CD4-positive, alpha-beta memory T cell (primary cell): Measurements from ENCODE around the gene ASB4. TPM values are rescaled to one million over a fixed set of nuclear protein-coding genes. Genes with fewer than 3 reads are reported as not detected.

Experiments
- CTCF ChIA-PET: fragments of 350-600 bp; sonication (Branson Sonifier 250); formaldehyde crosslinking; loops from one replicate; lab custom pipeline; 2021; ENCODE audit warnings: inconsistent platforms; ENCODE audit not compliant: partially characterized antibody; lab: Charles Lee
- POLR2A ChIA-PET: fragments of 350-600 bp; sonication (Branson Sonifier 250); formaldehyde crosslinking; loops from one replicate; lab custom pipeline; 2021; ENCODE audit not compliant: partially characterized antibody; lab: Charles Lee
- DNase-seq, 5 donors: peaks; one replicate each; pipeline versions ENCODE4 v3.0.0 to v3.0.0-alpha.2; 2020 to 2022; ENCODE audit warnings: mixed read lengths in 1 of 5
- H3K27ac ChIP-seq: one replicate; pipeline ENCODE4 v1.7.0; 2013; ENCODE audit warnings: low read depth, low read length
- H3K27me3 ChIP-seq: 2 replicates; pipeline ENCODE4 v1.7.0; 2013; ENCODE audit warnings: mild to moderate bottlenecking, low read length, moderate library complexity; ENCODE audit not compliant: insufficient read depth
- H3K36me3 ChIP-seq: 2 replicates; pipeline ENCODE4 v1.7.0; 2013; ENCODE audit warnings: mild to moderate bottlenecking, low read length, moderate library complexity; ENCODE audit not compliant: insufficient read depth
- H3K4me1 ChIP-seq: 2 replicates; pipeline ENCODE4 v1.7.0; 2013; ENCODE audit warnings: mild to moderate bottlenecking, low read length, moderate library complexity; ENCODE audit not compliant: insufficient read depth
- H3K4me3 ChIP-seq, 2 donors: one replicate each; pipeline ENCODE4 v1.7.0; 2013; ENCODE audit warnings: low read length in 2 of 2, mild to moderate bottlenecking in 1 of 2
- H3K9me3 ChIP-seq, 2 donors: one replicate each; pipeline ENCODE4 v1.7.0; 2013; ENCODE audit warnings: low read length in 2 of 2, control low read depth in 1 of 2; ENCODE audit not compliant: control insufficient read depth in 1 of 2
- H3K27ac Mint-ChIP-seq, 7 donors: one replicate each; pipeline ENCODE4 v1.8.0; 2020 to 2021; ENCODE audit warnings: mixed read lengths in 7 of 7, mild to moderate bottlenecking in 6 of 7, inconsistent platforms in 3 of 7, moderate library complexity in 3 of 7
- H3K27me3 Mint-ChIP-seq, 2 donors: one replicate each; pipeline ENCODE4 v1.8.0; 2020 to 2021; ENCODE audit warnings: mixed read lengths in 2 of 2
- H3K36me3 Mint-ChIP-seq, 2 donors: one replicate each; pipeline ENCODE4 v1.8.0; 2020 to 2021; ENCODE audit warnings: mixed read lengths in 2 of 2, inconsistent platforms in 1 of 2, mild to moderate bottlenecking in 1 of 2
- H3K4me1 Mint-ChIP-seq, 4 donors: one replicate each; pipeline ENCODE4 v1.8.0; 2020 to 2021; ENCODE audit warnings: mixed read lengths in 4 of 4, mild to moderate bottlenecking in 1 of 4
- H3K4me3 Mint-ChIP-seq, 8 donors: one replicate each; pipeline ENCODE4 v1.8.0; 2020 to 2021; ENCODE audit warnings: mixed read lengths in 8 of 8, mild to moderate bottlenecking in 7 of 8, moderate library complexity in 6 of 8, inconsistent platforms in 3 of 8
- H3K9me3 Mint-ChIP-seq, 8 donors: one replicate each; pipeline ENCODE4 v1.8.0; 2020 to 2021; ENCODE audit warnings: mixed read lengths in 8 of 8, mild to moderate bottlenecking in 5 of 8, inconsistent platforms in 3 of 8, moderate library complexity in 1 of 8
- intact Hi-C: fragments of 100-400 bp; cut with micrococcal nuclease; formaldehyde crosslinking; loops from one replicate; pipeline ENCODE4 v1.15.1; 2023
- polyA plus RNA-seq, 2 donors: library from polyadenylated mRNA; unstranded; fragments of 300-500 nt; fragmentation: Illumina TruSeq; gene quantifications; one replicate each; pipeline ENCODE4 v1.2.3, GENCODE V29; 2021
- total RNA-seq, 2 experiments: library from RNA; stranded (reverse); gene quantifications; one replicate each; pipeline ENCODE4 v1.2.3, GENCODE V29; 2021

The ASB4 gene
- total and polyA plus RNA-seq, 4 experiments from 2014 or later: not detected

DNA sequence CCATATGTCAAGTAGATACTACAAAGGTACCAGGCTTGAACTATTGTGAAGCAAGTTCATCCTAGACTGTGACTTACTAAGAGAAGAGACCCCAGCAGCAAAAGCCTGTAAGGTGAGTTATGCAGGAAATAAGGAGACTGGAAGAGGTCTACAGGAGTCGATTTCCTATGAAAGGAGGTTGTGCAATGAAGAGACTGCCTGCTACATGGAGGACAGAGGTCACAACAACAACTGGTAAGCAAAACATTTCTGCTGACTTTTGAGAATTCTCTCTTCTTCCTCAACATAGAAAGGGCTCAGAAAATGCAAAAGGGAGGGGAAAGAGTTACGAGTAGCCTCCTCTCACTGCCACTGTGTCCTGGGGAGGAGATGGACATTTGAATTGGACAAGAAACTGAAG is 68.2 kb downstream of the ASB4 start:
- Histone ChIP-seq H3K4me1 (no peaks in the 10 kb centered on the region), H3K9me3 (no peaks in the 10 kb centered on the region), H3K27me3 (no peaks in the 10 kb centered on the region), H3K36me3 (no peaks in the 10 kb centered on the region), H3K27ac (no peak overlapping the region), H3K4me3 (no peak overlapping the region)
- Mint-ChIP-seq H3K27me3 (peaks cover 0 to 6% of the 10 kb centered on the region in 2 donors), H3K9me3 (peaks cover 0 to 2% (median 0%) of the 10 kb centered on the region in 8 donors), H3K36me3 (no peaks in the 10 kb centered on the region), H3K4me1 (no peaks in the 10 kb centered on the region), H3K4me3 (no peak overlapping the region), H3K27ac (no peak overlapping the region)
- intact Hi-C loops: no loop called here
- ChIA-PET POLR2A (no interaction called here), CTCF (no interaction called here)
- DNase-seq: no peak

DNA sequence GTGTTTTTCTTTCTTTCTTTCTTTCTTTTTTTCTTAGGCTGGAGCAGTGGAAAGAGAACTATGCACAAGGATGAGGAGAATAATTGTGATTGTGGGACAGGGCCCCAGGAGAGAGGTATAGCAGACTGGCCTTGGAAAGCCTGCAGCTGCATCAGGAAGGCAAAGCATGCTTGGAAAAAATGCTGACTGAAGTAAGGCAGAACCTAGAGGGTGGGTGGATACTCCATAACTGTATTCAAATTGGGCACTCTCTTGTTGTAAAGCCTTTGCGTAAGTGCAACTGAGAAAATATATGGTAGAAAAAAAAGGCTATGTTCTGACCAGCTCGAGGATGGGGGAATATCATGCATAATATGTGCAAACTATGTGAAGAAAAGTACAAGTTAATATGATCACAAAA is 71.0 kb downstream of the ASB4 start:
- H3K9me3 ChIP-seq: no peaks in the 10 kb centered on the region
- CTCF ChIA-PET: no interaction called here

DNA sequence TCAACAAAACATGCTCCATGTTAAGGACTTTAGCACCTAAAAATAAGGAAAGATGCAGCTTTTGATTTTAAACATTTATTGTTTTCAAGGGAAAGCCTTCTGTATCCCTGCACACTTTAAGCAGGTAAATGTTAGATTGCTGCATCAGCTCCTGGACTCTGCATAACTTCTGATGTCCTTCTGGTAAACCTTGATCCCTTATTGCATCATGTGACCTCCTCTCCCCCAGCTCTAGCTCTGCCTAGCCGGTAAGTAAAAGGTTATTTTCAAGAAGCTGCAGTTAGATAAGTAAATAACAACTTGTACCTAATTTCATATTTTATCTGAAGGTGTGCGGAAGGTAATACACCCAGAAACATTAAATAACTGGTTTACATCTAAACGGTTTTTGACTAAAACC is 73.1 kb downstream of the ASB4 start:
- Mint-ChIP-seq H3K9me3 (peaks cover 0 to 2% (median 0%) of the 10 kb centered on the region in 8 donors), H3K27me3 (peaks cover 0 to 5% of the 10 kb centered on the region in 2 donors), H3K36me3 (peaks cover 0 to 4% of the 10 kb centered on the region in 2 donors), H3K4me3 (no peak overlapping the region), H3K27ac (no peak overlapping the region), H3K4me1 (no peaks in the 10 kb centered on the region)
- H3K4me3 ChIP-seq: no peak overlapping the region
- DNase-seq: no peak
- no peaks in the 10 kb centered on the region for H3K4me1 ChIP-seq
- POLR2A ChIA-PET: no interaction called here
- no peaks in the 10 kb centered on the region for H3K27me3 ChIP-seq
- CTCF ChIA-PET: interaction anchor here (1.2 kb wide), 1 partner anchor 14 kb away, joined by 3 read pairs; no protein-coding TSS in a partner anchor
- intact Hi-C loops: no loop called here
- no peaks in the 10 kb centered on the region for H3K36me3 ChIP-seq
- H3K27ac ChIP-seq: no peak overlapping the region
- H3K9me3 ChIP-seq: no peaks in the 10 kb centered on the region

More for the DNA sequence above, 71.0 kb downstream of the ASB4 start:
- Mint-ChIP-seq H3K36me3 (no peaks in the 10 kb centered on the region), H3K27me3 (peaks cover 0 to 6% of the 10 kb centered on the region in 2 donors), H3K4me1 (no peaks in the 10 kb centered on the region), H3K4me3 (no peak overlapping the region), H3K27ac (no peak overlapping the region), H3K9me3 (peaks cover 0 to 2% (median 0%) of the 10 kb centered on the region in 8 donors)
- intact Hi-C loops: no loop called here
- no peak overlapping the region for H3K27ac ChIP-seq
- no peak overlapping the region for H3K4me3 ChIP-seq
- no peaks in the 10 kb centered on the region for H3K36me3 ChIP-seq
- no peaks in the 10 kb centered on the region for H3K4me1 ChIP-seq
- POLR2A ChIA-PET: no interaction called here
- DNase-seq: no peak
- no peaks in the 10 kb centered on the region for H3K27me3 ChIP-seq

DNA sequence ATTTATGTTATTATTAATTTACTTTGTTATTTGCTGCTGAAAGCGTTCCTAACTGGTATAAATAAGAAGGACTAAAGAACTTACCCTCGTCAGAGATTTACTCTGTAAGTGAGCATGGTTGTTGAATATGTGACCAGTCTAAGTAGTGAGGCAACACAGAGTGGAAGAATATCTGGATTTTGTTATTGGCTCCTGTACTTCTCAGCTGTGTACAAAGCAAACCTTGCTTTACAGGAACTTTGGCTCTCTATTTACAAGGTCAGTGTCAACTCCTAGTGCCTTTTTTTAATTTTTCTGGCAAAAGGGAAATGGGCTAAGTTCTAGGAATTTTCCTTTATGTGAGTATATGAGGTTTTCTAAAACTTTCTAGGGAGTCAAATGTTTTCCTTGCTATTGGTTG is 74.9 kb downstream of the ASB4 start:
- no peak overlapping the region for H3K27ac ChIP-seq
- H3K4me3 ChIP-seq: no peak overlapping the region
- H3K27me3 ChIP-seq: no peaks in the 10 kb centered on the region
- Mint-ChIP-seq H3K27me3 (peaks cover 0 to 2% of the 10 kb centered on the region in 2 donors), H3K4me3 (no peak overlapping the region), H3K9me3 (peaks cover 0 to 2% (median 0%) of the 10 kb centered on the region in 8 donors), H3K4me1 (no peaks in the 10 kb centered on the region), H3K36me3 (peaks cover 0 to 4% of the 10 kb centered on the region in 2 donors), H3K27ac (no peak overlapping the region)
- no peaks in the 10 kb centered on the region for H3K4me1 ChIP-seq
- intact Hi-C loops: no loop called here
- DNase-seq: no peak
- H3K36me3 ChIP-seq: no peaks in the 10 kb centered on the region
- ChIA-PET CTCF (no interaction called here), POLR2A (no interaction called here)
- no peaks in the 10 kb centered on the region for H3K9me3 ChIP-seq

DNA sequence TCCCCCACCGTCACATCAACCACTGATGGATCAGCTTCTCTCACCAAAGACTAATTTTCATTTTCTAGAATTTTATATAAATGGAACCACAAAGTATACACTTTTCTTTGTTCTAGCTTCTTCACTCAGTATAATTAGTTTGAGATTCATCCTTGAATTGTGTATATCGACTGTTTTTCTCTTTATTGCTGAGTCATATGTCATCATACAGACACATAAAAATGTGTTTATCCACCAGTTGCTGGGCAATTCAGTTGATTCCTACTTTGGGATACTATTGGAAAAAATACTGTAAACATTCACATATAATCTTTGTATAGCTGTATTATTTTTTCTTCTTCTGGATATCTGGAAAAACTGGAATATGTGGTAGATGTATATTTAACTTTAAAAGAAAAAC is 84.0 kb downstream of the ASB4 start:
- CTCF ChIA-PET: no interaction called here
- intact Hi-C loops: no loop called here

DNA sequence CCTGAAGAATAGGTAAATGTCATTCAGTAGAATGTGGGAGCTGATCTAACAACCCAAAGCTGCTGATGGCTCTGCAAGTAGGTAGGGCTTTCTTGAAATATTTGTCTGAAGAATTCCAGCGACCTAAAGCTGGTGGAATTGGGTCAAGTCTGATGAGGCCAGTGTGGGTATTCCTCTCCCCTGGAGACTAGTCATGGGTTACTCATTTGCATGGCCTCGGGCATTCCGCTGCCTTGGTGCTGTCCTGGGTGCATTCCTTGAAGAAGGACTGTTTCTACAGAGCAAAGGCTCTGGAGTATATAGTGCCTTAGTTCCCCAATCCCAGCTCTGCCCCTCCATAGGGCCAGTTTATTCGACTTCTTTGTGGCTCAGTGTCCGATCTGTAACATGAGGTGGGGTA is 91.4 kb downstream of the ASB4 start:
- no peak for DNase-seq
- ChIA-PET POLR2A (no interaction called here), CTCF (no interaction called here)
- Histone ChIP-seq H3K27ac (no peak overlapping the region), H3K9me3 (no peaks in the 10 kb centered on the region), H3K27me3 (no peaks in the 10 kb centered on the region), H3K4me1 (no peaks in the 10 kb centered on the region), H3K36me3 (no peaks in the 10 kb centered on the region), H3K4me3 (no peak overlapping the region)
- H3K36me3 Mint-ChIP-seq: no peaks in the 10 kb centered on the region
- peaks cover 0 to 5% (median 1%) of the 10 kb centered on the region in 8 donors for H3K9me3 Mint-ChIP-seq
- peaks cover 1 to 4% of the 10 kb centered on the region in 2 donors for H3K27me3 Mint-ChIP-seq
- H3K27ac Mint-ChIP-seq: no peak overlapping the region
- intact Hi-C loops: no loop called here
- H3K4me3 Mint-ChIP-seq: no peak overlapping the region
- no peaks in the 10 kb centered on the region for H3K4me1 Mint-ChIP-seq

More for the DNA sequence above, 84.0 kb downstream of the ASB4 start:
- POLR2A ChIA-PET: no interaction called here
- no peaks in the 10 kb centered on the region for H3K4me1 Mint-ChIP-seq
- DNase-seq: no peak
- H3K9me3 Mint-ChIP-seq: peaks cover 0 to 3% (median 0%) of the 10 kb centered on the region in 8 donors
- H3K27ac ChIP-seq: no peak overlapping the region
- no peaks in the 10 kb centered on the region for H3K4me1 ChIP-seq
- no peaks in the 10 kb centered on the region for H3K27me3 Mint-ChIP-seq
- H3K36me3 Mint-ChIP-seq: no peaks in the 10 kb centered on the region
- H3K4me3 Mint-ChIP-seq: no peak overlapping the region
- H3K36me3 ChIP-seq: no peaks in the 10 kb centered on the region
- no peak overlapping the region for H3K4me3 ChIP-seq
- H3K27ac Mint-ChIP-seq: no peak overlapping the region
- no peaks in the 10 kb centered on the region for H3K27me3 ChIP-seq
- H3K9me3 ChIP-seq: no peaks in the 10 kb centered on the region

DNA sequence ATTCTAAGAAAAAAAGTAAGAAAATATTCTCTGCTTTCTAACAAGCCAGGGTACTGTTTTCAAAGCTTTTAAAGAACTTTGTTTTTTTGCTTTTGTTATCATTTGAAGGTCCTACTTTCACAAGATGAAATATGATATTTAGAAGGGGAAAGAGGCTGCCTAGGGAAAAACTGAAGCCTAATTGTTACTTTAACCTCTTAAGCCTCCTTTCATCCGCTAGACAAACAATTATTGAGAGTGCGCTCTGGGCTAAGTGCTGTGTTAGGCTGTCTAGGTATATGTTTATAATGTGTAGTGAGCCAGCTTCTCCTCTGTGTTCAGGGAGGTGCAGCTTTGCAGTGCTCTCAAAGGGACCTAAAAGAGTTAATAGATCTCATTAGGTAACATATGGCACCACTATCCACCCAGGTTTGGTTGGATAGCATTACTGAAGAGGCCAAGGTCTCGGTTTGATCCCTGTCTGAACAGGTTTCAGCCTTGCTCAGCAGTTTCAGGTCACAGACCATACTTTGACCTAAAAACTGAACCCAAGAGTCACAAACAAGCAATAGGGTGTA is 92.6 kb downstream of the ASB4 start:
- H3K4me1 ChIP-seq: no peaks in the 10 kb centered on the region
- CTCF ChIA-PET: no interaction called here
- H3K27me3 Mint-ChIP-seq: peaks cover 1 to 4% of the 10 kb centered on the region in 2 donors
- no peak for DNase-seq
- no peaks in the 10 kb centered on the region for H3K36me3 Mint-ChIP-seq
- no peak overlapping the region for H3K4me3 ChIP-seq
- no peak overlapping the region for H3K27ac ChIP-seq
- POLR2A ChIA-PET: no interaction called here
- no peaks in the 10 kb centered on the region for H3K36me3 ChIP-seq
- H3K4me3 Mint-ChIP-seq: no peak overlapping the region
- H3K9me3 Mint-ChIP-seq: peaks cover 0 to 5% (median 0%) of the 10 kb centered on the region in 8 donors
- H3K27me3 ChIP-seq: no peaks in the 10 kb centered on the region
- intact Hi-C loops: no loop called here
- no peaks in the 10 kb centered on the region for H3K4me1 Mint-ChIP-seq
- no peaks in the 10 kb centered on the region for H3K9me3 ChIP-seq
- H3K27ac Mint-ChIP-seq: no peak overlapping the region
